ENCODE results near the gene KRTAP10-12.
"Not testable (repeated sequence)": the region's sequence is repeated elsewhere in the genome, so short reads cannot be mapped to it uniquely, and the experiment has no call there.

The KRTAP10-12 gene

DNA sequence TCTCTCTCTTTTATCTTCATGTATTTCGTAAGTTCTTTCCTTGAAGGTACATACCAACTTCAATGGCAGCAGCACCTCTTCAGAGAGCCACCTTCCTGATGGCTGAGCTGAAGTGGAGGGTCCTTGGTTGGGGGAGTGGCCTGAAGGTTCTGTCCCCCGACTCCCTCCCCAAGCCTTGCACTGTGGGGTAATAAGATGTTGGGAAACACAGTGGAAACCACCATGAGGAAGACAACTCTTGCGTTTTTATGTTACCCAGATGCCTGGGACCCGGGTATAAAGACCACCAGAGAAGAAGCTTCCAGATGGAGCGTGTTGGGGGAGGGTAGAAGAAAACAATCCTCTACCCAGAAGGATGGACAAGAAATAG is 38.4 kb upstream of the KRTAP10-12 start:
- H3K4me3 ChIP-seq (ENCODE audit: low read length): no peak overlapping the region
- no peak for TF ChIP-seq ZNF274 (IDR thresholded peaks at IDR 0.05; ENCODE audit: low read depth, low read length)

DNA sequence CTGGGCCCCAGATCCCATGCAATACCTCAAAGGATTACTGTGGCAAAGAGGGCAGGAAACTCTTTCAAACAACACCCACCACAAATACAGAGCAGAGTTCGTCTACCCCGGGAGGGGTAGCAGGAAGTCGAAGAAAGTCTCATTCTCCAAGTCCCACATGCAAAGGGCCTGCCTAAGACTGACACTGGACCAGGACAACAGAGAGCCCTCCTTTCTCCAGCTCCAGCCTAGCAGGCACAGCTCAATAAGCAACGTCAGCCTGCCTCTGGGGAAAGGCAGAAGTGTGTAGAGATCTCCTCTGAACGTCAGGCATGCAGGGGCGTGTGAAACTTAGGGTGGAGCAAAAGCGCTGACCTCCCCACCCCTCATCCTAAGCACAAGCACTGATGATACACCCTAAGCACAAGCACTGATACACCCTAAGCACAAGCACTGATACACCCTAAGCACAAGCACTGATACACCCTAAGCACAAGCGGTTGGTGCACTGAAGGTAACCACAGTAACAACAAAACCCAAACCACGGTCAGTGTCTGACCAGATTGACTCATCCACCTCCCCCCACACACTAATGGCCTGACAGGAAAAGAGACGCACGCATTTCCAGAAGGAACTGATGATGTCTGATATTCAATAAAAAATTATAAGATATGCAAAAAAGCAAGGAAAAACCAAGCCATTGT is 37.9 kb upstream of the KRTAP10-12 start:
- no peak for TF ChIP-seq ZNF274 (IDR thresholded peaks at IDR 0.05; ENCODE audit: low read depth, low read length)
- no peak overlapping the region for H3K4me3 ChIP-seq (ENCODE audit: low read length)

GRCh38 chr21:44661567-44661966 is 35.4 kb upstream of the KRTAP10-12 start:
- not testable (repeated sequence) for H3K4me3 ChIP-seq (ENCODE audit: low read length)

GRCh38 chr21:44664691-44665090 is 32.3 kb upstream of the KRTAP10-12 start:
- no peak for TF ChIP-seq ZNF274 (IDR thresholded peaks at IDR 0.05; ENCODE audit: low read depth, low read length)
- H3K4me3 ChIP-seq (ENCODE audit: low read length): no peak overlapping the region

DNA sequence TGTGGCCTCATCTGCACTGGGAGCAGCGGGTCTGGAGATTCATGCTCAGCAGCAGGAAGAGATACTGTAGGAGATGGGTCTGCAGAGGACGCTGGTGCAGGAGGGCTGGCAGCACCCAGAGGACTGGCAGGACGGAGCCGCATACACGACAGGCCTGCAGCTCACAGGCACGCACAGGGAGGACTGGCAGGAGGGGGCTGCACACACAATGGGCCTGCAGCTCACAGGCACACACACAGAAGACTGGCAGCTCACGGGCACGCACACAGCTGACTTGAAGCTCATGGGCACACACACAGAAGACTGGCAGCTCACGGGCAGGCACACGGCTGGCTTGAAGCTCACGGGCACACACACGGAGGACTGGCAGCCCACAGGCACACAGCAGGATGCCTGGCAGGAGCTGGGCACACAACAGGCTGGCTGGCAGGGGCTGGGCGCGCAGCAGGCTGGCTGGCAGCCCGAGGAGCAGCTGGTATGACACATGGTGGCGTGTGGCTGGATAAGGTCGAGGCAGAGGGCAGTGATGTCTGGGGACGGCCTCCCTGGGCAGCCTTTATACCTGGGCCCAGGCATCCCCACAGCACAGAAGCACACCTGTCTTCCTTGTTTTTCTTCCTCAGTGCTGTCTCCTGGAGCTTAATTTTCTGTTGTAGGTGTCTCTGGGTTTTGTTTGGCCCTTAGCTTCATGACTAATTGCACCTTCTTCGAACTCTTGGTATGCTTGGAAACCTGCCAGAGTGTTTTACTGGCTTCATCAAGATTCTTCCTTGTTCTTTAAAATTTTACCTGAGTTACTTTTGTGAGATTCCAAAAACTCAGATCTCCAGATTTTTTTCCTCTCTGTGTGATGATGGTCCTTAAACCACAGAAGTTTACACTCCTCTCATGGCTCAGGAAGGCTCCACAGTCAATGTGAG is 30.3 kb upstream of the KRTAP10-12 start, which contains the start of gene KRTAP12-2:
Gene KRTAP12-2 (minus strand): TSS at position 527 of the 920 bp plus-strand sequence. CDS start 41 bp downstream, at position 486.
- TF ChIP-seq ZNF274 (IDR thresholded peaks at IDR 0.05; ENCODE audit: low read depth, low read length): no peak
- no peak within 1 kb of the TSS for H3K4me3 ChIP-seq (ENCODE audit: low read length)

- no peak overlapping the region for H3K4me3 ChIP-seq (ENCODE audit: low read length)
- no peak for TF ChIP-seq ZNF274 (IDR thresholded peaks at IDR 0.05; ENCODE audit: low read depth, low read length)
These were observed 29.4 kb upstream of the KRTAP10-12 start for GRCh38 chr21:44667612-44668011.

DNA sequence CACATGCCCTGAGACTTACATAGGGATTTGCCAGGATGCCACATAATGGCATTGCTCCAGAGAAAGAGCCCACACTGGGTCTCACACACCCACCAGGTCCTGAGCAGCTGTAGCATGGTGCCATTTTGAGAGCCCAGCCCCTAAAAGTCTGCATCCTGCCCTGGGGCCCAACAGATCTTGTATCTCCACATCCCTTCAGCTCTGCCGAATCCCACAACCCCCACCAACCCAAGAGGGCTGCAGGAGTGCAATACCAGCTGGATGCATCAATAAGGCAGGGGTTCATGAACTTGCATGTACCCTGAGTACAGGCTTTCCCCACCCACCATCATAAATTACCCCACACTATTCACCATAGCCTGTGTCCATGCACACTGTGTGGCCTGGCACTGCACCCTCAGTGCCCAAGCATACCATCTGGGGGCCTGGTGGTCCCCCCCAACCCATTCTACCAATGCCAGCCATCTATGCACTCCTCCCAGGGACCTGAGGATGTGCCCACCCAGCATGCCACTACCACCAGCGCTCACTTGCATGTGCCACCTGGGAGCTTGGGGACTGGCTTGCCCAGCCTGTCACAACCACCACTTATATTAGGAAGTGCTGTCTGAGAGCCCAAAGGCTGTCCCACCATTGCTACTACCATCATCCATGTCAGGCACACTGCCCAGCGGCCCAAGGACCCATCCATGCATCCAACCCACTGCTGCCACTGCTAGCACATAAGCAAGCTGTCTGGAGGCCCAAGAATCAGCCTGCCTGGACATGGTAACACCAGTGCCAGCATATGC is 26.1 kb upstream of the KRTAP10-12 start:
- TF ChIP-seq ZNF274 (IDR thresholded peaks at IDR 0.05; ENCODE audit: low read depth, low read length): no peak
- H3K4me3 ChIP-seq (ENCODE audit: low read length): no peak overlapping the region

GRCh38 chr21:44671911-44672310 is 25.1 kb upstream of the KRTAP10-12 start:
- TF ChIP-seq ZNF274 (IDR thresholded peaks at IDR 0.05; ENCODE audit: low read depth, low read length): no peak
- no peak overlapping the region for H3K4me3 ChIP-seq (ENCODE audit: low read length)

- no peak for TF ChIP-seq ZNF274 (IDR thresholded peaks at IDR 0.05; ENCODE audit: low read depth, low read length)
- no peak overlapping the region for H3K4me3 ChIP-seq (ENCODE audit: low read length)
These were observed 19.1 kb upstream of the KRTAP10-12 start for GRCh38 chr21:44677881-44678280.

- no peak for TF ChIP-seq ZNF274 (IDR thresholded peaks at IDR 0.05; ENCODE audit: low read depth, low read length)
- no peak overlapping the region for H3K4me3 ChIP-seq (ENCODE audit: low read length)
These were observed 15.8 kb upstream of the KRTAP10-12 start for GRCh38 chr21:44681152-44681551.

DNA sequence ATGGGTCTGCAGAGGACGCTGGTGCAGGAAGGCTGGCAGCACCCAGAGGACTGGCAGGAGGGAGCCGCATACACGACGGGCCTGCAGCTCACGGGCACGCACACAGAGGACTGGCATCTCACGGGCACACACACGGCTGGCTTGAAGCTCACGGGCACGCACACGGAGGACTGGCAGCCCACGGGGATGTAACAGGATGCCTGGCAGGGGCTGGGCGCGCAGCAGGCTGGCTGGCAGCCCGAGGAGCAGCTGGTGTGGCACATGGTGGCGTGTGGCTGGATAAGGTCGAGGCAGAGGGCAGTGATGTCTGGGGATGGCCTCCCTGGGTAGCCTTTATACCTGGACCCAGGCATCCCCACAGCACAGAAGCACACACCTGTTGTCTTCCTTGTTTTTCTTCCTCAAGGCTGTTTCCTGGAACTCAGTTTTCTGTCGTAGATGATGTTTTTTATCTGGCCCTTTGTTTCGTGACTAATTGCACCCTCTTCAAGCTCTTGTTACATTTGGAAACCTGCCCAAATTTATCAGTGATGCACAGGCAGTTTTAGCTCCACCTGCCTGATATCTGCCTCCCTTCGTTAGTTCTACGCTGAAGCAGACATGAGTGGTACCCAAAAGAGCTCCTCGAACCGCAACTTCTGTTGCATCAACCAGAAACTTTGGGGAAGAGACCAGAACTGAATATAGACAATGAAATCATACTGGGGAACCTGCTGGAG is 15.0 kb upstream of the KRTAP10-12 start, which contains the start of gene KRTAP12-1:
Gene KRTAP12-1 (minus strand): TSS at position 303 of the 719 bp plus-strand sequence. CDS start 40 bp downstream, at position 263.
- H3K4me3 ChIP-seq (ENCODE audit: low read length): no peak within 1 kb of the TSS
- no peak for TF ChIP-seq ZNF274 (IDR thresholded peaks at IDR 0.05; ENCODE audit: low read depth, low read length)

DNA sequence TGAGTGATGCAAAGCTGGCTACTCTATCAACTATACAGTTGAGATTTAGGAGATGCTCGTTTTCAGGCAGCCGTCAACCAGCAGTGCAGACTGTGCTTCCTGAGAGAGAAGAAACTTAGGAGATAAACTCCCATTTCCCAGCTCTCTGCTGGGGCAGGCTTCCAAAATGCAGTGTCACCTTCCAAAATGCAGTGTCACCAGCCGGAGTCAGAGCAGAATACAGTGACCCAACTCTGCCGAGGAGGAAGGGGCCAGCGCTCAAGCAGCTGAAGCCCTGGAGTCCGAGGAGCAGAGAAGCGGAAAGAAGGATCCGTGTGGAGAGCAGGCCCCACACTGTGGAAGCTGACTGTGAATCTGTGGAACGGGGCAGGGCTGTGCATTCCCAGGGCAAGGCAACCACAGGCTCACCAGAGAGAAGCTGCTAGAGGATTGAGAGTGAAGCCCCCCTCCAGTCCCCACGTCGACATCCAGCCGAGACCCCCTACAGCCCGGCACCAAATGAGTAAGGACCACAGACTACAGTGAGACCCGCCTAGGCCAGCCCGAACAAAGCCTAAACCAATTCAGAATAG is 14.3 kb upstream of the KRTAP10-12 start:
- TF ChIP-seq ZNF274 (IDR thresholded peaks at IDR 0.05; ENCODE audit: low read depth, low read length): no peak
- H3K4me3 ChIP-seq (ENCODE audit: low read length): no peak overlapping the region

- H3K4me3 ChIP-seq (ENCODE audit: low read length): no peak overlapping the region
- no peak for TF ChIP-seq ZNF274 (IDR thresholded peaks at IDR 0.05; ENCODE audit: low read depth, low read length)
These were observed 12.9 kb upstream of the KRTAP10-12 start for GRCh38 chr21:44684077-44684476.

Data from GM08714 (cell line).